H1 (cell line): ENCODE results near the gene TMEM39A. TPM values are rescaled to one million over a fixed set of nuclear protein-coding genes. Genes with fewer than 3 reads are reported as not detected.
A peak's percentile ranks its signal among the peaks of the same experiment; 100 is the strongest.

Source experiments
- CEBPB ChIP-seq: IDR thresholded peaks from 2 replicates; pipeline ENCODE4 v1.6.1; 2012; ENCODE audit warnings: low read depth, low read length
- CTBP2 ChIP-seq: IDR thresholded peaks from 2 replicates; pipeline ENCODE4 v1.7.0; 2011; ENCODE audit warnings: borderline replicate concordance, mild to moderate bottlenecking, moderate library complexity, mixed read lengths, low read length; ENCODE audit not compliant: insufficient read depth, insufficient read length
- MAFK ChIP-seq: IDR thresholded peaks from 2 replicates; pipeline ENCODE4 v1.6.1; 2012; ENCODE audit warnings: low read depth, mild to moderate bottlenecking, improper control_type of control experiment, low read length
- SAP30 ChIP-seq: fragments of 300-600 bp; sonication (generic); IDR thresholded peaks from 2 replicates; pipeline ENCODE4 v1.7.1; 2012; ENCODE audit warnings: low read length, moderate library complexity, mild to moderate bottlenecking, inconsistent platforms; ENCODE audit not compliant: insufficient read depth, insufficient replicate concordance
- SIN3A ChIP-seq, 2 experiments: IDR thresholded peaks in 1 of 2; conservative IDR thresholded peaks in 1 of 2; 2 replicates each; pipeline ENCODE4 v1.6.1; 2011 to 2012; ENCODE audit warnings: low read length in 2 of 2, improper control_type of control experiment in 1 of 2, low read depth in 1 of 2, mild to moderate bottlenecking in 1 of 2
- SP4 ChIP-seq: IDR thresholded peaks from 2 replicates; pipeline ENCODE4 v1.6.1; 2012; ENCODE audit warnings: low read length, inconsistent platforms
- TCF12 ChIP-seq: IDR thresholded peaks from 2 replicates; pipeline ENCODE4 v1.6.1; 2011; ENCODE audit warnings: low read depth, mild to moderate bottlenecking, low read length
- TEAD4 ChIP-seq: IDR thresholded peaks from 2 replicates; pipeline ENCODE4 v1.6.1; 2012; ENCODE audit warnings: low read depth, low read length, inconsistent platforms, mixed read lengths
- polyA plus RNA-seq, 7 experiments: library from polyadenylated mRNA; depleted of rRNA in 3 of 7; stranded (reverse) in 5 of 7; unstranded in 2 of 7; fragments of >200 nt in 5 of 7; fragments of 200-250 nt in 2 of 7; gene quantifications; 1 replicate in 5 of 7; 2 replicates in 1 of 7; 4 replicates in 1 of 7; pipeline versions ENCODE4 v1.2.1 to v1.2.3, GENCODE V29; 2011 to 2013; ENCODE audit warnings: missing spikeins in 2 of 7, mixed read lengths in 2 of 7
- total RNA-seq: library from RNA; stranded (reverse); fragmentation: NEBNext Ultra II Directional; extraction: Animal tissue kit (Norgen Biotek cat#: 25700); gene quantifications from 2 replicates; pipeline ENCODE4 v1.2.1, GENCODE V29; 2021
- TF ChIP-seq, protein P1 (sequence below): fragments of 300-600 bp; sonication (generic); IDR thresholded peaks from 2 replicates; pipeline ENCODE4 v1.7.1; 2012; ENCODE audit warnings: low read length, moderate library complexity, mild to moderate bottlenecking, inconsistent platforms; ENCODE audit not compliant: insufficient replicate concordance

TMEM39A gene
- total and polyA plus RNA-seq, 2 of the 8 experiments (the other 6 are each of a cell fraction or from before 2014, with no cell fraction given) = 26.8 to 36.1 TPM

DNA sequence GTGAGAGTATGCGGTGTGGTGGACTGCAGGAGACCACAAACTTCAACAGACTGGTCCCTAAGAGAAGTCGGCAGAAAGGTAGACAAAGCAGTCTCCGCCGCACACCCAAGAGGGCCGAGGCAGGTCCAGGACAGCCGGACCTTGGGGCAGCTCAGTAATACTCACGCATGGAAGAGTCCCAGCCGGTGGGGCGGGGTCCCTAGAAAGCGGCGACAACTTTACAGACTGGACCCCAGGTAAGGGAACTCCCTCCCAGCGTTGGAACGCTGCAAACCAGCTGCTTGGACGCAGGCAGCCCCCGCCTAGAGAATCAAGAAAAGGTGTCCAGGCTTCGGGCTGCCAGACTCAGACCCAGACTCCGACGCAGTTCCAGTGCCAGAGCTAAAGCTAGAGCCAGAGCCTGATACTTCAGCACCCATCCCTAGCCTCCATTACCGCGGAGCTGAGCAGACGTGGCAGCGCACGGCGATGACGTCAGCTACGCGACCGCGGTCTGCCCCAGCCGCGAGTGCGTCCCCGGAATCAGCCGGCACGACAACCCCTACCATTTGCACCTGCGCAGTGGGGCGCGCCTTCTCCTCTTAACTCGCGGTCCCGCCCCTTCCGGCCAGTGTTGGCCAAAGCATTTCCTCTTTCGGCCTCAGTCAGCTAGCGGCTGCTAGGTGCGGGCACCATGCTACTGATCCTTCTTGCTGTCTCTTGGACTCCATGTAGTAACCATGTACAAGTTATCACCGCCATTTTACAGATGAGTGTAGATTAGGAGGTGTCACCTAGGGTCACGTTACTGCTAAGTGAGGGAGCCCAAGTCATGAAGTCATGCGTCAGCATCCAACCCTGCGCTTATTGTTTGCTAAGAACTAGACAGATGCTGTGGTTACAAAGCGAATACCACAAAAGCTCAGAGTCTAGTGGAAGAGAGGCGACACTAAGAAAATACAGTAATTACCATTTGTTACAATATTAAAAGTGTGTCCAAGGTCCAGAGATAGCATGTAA lies at the start of gene TMEM39A (continued):
- TF ChIP-seq, protein P1, sequence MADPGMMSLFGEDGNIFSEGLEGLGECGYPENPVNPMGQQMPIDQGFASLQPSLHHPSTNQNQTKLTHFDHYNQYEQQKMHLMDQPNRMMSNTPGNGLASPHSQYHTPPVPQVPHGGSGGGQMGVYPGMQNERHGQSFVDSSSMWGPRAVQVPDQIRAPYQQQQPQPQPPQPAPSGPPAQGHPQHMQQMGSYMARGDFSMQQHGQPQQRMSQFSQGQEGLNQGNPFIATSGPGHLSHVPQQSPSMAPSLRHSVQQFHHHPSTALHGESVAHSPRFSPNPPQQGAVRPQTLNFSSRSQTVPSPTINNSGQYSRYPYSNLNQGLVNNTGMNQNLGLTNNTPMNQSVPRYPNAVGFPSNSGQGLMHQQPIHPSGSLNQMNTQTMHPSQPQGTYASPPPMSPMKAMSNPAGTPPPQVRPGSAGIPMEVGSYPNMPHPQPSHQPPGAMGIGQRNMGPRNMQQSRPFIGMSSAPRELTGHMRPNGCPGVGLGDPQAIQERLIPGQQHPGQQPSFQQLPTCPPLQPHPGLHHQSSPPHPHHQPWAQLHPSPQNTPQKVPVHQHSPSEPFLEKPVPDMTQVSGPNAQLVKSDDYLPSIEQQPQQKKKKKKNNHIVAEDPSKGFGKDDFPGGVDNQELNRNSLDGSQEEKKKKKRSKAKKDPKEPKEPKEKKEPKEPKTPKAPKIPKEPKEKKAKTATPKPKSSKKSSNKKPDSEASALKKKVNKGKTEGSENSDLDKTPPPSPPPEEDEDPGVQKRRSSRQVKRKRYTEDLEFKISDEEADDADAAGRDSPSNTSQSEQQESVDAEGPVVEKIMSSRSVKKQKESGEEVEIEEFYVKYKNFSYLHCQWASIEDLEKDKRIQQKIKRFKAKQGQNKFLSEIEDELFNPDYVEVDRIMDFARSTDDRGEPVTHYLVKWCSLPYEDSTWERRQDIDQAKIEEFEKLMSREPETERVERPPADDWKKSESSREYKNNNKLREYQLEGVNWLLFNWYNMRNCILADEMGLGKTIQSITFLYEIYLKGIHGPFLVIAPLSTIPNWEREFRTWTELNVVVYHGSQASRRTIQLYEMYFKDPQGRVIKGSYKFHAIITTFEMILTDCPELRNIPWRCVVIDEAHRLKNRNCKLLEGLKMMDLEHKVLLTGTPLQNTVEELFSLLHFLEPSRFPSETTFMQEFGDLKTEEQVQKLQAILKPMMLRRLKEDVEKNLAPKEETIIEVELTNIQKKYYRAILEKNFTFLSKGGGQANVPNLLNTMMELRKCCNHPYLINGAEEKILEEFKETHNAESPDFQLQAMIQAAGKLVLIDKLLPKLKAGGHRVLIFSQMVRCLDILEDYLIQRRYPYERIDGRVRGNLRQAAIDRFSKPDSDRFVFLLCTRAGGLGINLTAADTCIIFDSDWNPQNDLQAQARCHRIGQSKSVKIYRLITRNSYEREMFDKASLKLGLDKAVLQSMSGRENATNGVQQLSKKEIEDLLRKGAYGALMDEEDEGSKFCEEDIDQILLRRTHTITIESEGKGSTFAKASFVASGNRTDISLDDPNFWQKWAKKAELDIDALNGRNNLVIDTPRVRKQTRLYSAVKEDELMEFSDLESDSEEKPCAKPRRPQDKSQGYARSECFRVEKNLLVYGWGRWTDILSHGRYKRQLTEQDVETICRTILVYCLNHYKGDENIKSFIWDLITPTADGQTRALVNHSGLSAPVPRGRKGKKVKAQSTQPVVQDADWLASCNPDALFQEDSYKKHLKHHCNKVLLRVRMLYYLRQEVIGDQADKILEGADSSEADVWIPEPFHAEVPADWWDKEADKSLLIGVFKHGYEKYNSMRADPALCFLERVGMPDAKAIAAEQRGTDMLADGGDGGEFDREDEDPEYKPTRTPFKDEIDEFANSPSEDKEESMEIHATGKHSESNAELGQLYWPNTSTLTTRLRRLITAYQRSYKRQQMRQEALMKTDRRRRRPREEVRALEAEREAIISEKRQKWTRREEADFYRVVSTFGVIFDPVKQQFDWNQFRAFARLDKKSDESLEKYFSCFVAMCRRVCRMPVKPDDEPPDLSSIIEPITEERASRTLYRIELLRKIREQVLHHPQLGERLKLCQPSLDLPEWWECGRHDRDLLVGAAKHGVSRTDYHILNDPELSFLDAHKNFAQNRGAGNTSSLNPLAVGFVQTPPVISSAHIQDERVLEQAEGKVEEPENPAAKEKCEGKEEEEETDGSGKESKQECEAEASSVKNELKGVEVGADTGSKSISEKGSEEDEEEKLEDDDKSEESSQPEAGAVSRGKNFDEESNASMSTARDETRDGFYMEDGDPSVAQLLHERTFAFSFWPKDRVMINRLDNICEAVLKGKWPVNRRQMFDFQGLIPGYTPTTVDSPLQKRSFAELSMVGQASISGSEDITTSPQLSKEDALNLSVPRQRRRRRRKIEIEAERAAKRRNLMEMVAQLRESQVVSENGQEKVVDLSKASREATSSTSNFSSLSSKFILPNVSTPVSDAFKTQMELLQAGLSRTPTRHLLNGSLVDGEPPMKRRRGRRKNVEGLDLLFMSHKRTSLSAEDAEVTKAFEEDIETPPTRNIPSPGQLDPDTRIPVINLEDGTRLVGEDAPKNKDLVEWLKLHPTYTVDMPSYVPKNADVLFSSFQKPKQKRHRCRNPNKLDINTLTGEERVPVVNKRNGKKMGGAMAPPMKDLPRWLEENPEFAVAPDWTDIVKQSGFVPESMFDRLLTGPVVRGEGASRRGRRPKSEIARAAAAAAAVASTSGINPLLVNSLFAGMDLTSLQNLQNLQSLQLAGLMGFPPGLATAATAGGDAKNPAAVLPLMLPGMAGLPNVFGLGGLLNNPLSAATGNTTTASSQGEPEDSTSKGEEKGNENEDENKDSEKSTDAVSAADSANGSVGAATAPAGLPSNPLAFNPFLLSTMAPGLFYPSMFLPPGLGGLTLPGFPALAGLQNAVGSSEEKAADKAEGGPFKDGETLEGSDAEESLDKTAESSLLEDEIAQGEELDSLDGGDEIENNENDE = no peak
- TF ChIP-seq CTBP2 = no peak
- TF ChIP-seq SAP30 = peak; percentile 48
- TF ChIP-seq TEAD4 = peak; percentile 40; the same call in 1 of the 2 replicates
- no peak for TF ChIP-seq SP4
- peak; percentile 35 to 98; a peak in 2 of 4 replicates for TF ChIP-seq SIN3A (conservative IDR thresholded peaks at IDR 0.05 in 1 of 2, IDR thresholded peaks at IDR 0.05 in 1 of 2; ENCODE audit: low read depth in 1 of 2, low read length in 2 of 2)
- no peak for TF ChIP-seq CEBPB
- TF ChIP-seq TCF12 = no peak
- TF ChIP-seq MAFK = no peak
